Smooth muscle cell of trachea (primary cell): ENCODE results near the gene TBC1D3K. TPM values are rescaled to one million over a fixed set of nuclear protein-coding genes. Genes with fewer than 3 reads are reported as not detected.

Source experiments
- total RNA-seq: library from RNA; depleted of rRNA; stranded (reverse); fragments of >200 nt; gene quantifications from 2 replicates; pipeline ENCODE4 v1.2.1, GENCODE V29; 2014

Gene TBC1D3K
- total RNA-seq: not detected in 2 replicates

DNA sequence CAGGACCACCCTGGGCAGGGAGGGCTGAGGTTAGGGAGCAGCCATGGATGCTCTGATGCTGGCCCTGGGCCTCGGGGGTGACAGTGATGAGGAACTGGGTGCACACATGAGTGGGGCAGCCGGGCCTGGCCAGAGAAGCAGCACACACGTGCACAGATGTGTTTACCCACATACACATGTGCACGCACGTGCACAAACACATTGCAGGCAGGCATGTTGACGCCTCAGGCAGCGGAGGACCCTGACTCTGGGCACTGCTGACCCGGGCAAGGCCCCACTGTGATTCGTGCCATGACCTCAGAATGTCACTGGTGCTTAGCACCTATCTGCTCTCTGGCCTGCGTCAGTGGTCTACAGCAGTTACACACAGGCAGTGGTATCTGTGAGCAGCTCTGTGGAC is at the start of gene TBC1D3K:
Gene TBC1D3K (plus strand): TSS at position 301 of the 400 bp plus-strand sequence. CDS start 1,585 bp downstream, outside the sequence.

Other genes starting within 250 kb of the TBC1D3K start
- not detected in 2 replicates for gene HNF1B, start 179.4 kb upstream of the TBC1D3K start, total RNA-seq
- 6.7 and 7.8 TPM in 2 replicates for gene TBC1D3L, start 64.6 kb downstream of the TBC1D3K start, total RNA-seq
- 0.17 TPM in 1 of 2 replicates, not detected in the other for gene TBC1D3D, start 79.6 kb downstream of the TBC1D3K start, total RNA-seq
- not detected in 2 replicates for gene TBC1D3C, start 144.2 kb downstream of the TBC1D3K start, total RNA-seq
- gene TBC1D3E, start 203.5 kb downstream of the TBC1D3K start, total RNA-seq: not detected in 2 replicates